Measurements from ENCODE around the gene TIMELESS.
"Not testable (repeated sequence)": the region's sequence is repeated elsewhere in the genome, so short reads cannot be mapped to it uniquely, and the experiment has no call there.

The TIMELESS gene

GRCh38 chr12:56448860-56449621, at the start of gene TIMELESS:
Gene TIMELESS, minus strand, starts transcription at chr12:56449426. Its CDS starts 15,256 bp downstream, at chr12:56434170.
- peak; percentile 75 for DNase-seq (ENCODE audit: low read depth)

- DNase-seq (ENCODE audit: low read depth), result not testable (repeated sequence)
Observed at GRCh38 chr12:56498126-56498902, 49.1 kb upstream of the TIMELESS start.

GRCh38 chr12:56496704-56497103, 47.5 kb upstream of the TIMELESS start:
- not testable (repeated sequence) for DNase-seq (ENCODE audit: low read depth)

GRCh38 chr12:56494481-56494880, 45.3 kb upstream of the TIMELESS start:
- DNase-seq (ENCODE audit: low read depth), result not testable (repeated sequence)

- DNase-seq (ENCODE audit: low read depth), result not testable (repeated sequence)
Observed at GRCh38 chr12:56494106-56494415, 44.8 kb upstream of the TIMELESS start.

GRCh38 chr12:56493409-56494105, 44.3 kb upstream of the TIMELESS start:
- DNase-seq (ENCODE audit: low read depth), result not testable (repeated sequence)

GRCh38 chr12:56490360-56490759, 41.1 kb upstream of the TIMELESS start:
- DNase-seq (ENCODE audit: low read depth), result no peak

- DNase-seq (ENCODE audit: low read depth), result peak; percentile 51
Observed at GRCh38 chr12:56488041-56488955, 39.1 kb upstream of the TIMELESS start, which contains the start of gene GLS2. Gene GLS2, minus strand, starts transcription at chr12:56488161. Its CDS starts 43 bp downstream, at chr12:56488118.

- DNase-seq (ENCODE audit: low read depth), result no peak
Observed at GRCh38 chr12:56487448-56488040, 38.3 kb upstream of the TIMELESS start.

GRCh38 chr12:56486694-56487093, 37.5 kb upstream of the TIMELESS start:
- no peak for DNase-seq (ENCODE audit: low read depth)

GRCh38 chr12:56484566-56484965, 35.3 kb upstream of the TIMELESS start:
- DNase-seq (ENCODE audit: low read depth), result no peak

GRCh38 chr12:56479625-56480024, 30.4 kb upstream of the TIMELESS start:
- DNase-seq (ENCODE audit: low read depth), result no peak

- DNase-seq (ENCODE audit: low read depth), result no peak
Observed at GRCh38 chr12:56477521-56478225, 28.4 kb upstream of the TIMELESS start.

GRCh38 chr12:56476972-56477432, 27.8 kb upstream of the TIMELESS start:
- no peak for DNase-seq (ENCODE audit: low read depth)

GRCh38 chr12:56476143-56476542, 26.9 kb upstream of the TIMELESS start:
- no peak for DNase-seq (ENCODE audit: low read depth)

GRCh38 chr12:56474389-56474788, 25.2 kb upstream of the TIMELESS start:
- no peak for DNase-seq (ENCODE audit: low read depth)

- DNase-seq (ENCODE audit: low read depth), result no peak
Observed at GRCh38 chr12:56469007-56469930, 20.0 kb upstream of the TIMELESS start.

GRCh38 chr12:56468216-56469006, 19.2 kb upstream of the TIMELESS start, which contains the start of gene SPRYD4:
Gene SPRYD4, plus strand, starts transcription at chr12:56468578. Its CDS starts 14 bp downstream, at chr12:56468592.
- DNase-seq (ENCODE audit: low read depth), result peak; percentile 80
